ENCODE results near the gene P3H1. TPM values are rescaled to one million over a fixed set of nuclear protein-coding genes. Genes with fewer than 3 reads are reported as not detected.

P3H1 gene
- total RNA-seq, 1 experiment from 2014 or later: 84.8 TPM

DNA sequence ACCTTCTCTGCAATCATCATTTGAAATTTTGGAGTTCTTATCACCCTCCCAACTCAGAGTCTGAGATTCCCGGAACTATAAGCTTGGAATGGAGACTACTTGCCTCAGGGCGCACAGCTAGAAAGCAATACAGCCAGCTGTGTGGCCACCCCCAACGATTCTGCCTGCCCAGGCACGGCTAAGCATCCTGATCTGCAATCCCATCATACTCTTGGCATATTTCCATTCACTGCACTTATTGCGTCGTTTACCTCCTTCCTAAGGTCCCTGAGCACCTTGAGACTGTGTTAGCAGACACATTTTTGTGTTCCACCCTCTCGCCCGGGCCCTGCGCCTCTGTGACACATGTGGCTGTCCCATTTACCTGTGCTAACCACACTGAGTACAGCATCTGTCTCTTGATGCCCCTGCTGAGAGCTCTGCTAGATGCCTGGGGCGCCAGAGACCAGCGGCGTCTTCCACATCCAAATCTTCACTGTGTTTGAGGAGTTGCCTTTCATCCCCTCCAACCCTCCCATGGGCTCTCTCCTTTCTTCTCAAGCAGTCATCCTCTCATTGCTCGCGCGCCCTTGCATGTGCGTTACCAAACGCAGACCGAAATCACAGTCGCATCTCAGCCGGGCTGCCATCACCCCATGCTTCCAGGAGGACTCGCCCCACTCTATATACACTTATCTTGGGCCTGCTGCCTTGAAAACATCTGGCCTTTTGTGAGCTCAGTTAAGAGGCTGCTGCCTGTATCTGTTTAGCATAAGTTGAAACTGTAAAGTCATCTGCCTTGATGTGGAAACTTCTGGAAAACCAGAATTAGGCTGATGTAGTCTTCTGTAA lies 23.3 kb downstream of the P3H1 start:
- no peak overlapping the region for H3K4me3 ChIP-seq (ENCODE audit: low read depth in 2 of 2, low read length in 2 of 2)
- no peaks in the 10 kb centered on the region; the same call in 1 of the 2 replicates for H3K4me1 ChIP-seq (ENCODE audit: control insufficient read depth, insufficient read depth, low read length)
- ChIA-PET CTCF (interaction anchor here (0.5 kb wide), 1 partner anchor 66 kb away, joined by 3 read pairs; no protein-coding TSS in a partner anchor), POLR2A (no interaction called here)
- no peak overlapping the region for H3K27ac ChIP-seq (ENCODE audit: low read length)
- DNase-seq (ENCODE audit: low read depth, low spot score): no peak
- intact Hi-C loops (cut with micrococcal nuclease; ENCODE audit: unreplicated experiment): no loop called here
- H3K9me3 ChIP-seq (ENCODE audit: control insufficient read depth, insufficient read depth, low read depth, low read length): no peaks in the 10 kb centered on the region
- in situ Hi-C loops (cut with HindIII; ENCODE audit: low pct_unique_long_range_greater_than_20kb, low sequenced_read_pairs): no loop called here
- ATAC-seq: no peak
- TF ChIP-seq, protein P1, sequence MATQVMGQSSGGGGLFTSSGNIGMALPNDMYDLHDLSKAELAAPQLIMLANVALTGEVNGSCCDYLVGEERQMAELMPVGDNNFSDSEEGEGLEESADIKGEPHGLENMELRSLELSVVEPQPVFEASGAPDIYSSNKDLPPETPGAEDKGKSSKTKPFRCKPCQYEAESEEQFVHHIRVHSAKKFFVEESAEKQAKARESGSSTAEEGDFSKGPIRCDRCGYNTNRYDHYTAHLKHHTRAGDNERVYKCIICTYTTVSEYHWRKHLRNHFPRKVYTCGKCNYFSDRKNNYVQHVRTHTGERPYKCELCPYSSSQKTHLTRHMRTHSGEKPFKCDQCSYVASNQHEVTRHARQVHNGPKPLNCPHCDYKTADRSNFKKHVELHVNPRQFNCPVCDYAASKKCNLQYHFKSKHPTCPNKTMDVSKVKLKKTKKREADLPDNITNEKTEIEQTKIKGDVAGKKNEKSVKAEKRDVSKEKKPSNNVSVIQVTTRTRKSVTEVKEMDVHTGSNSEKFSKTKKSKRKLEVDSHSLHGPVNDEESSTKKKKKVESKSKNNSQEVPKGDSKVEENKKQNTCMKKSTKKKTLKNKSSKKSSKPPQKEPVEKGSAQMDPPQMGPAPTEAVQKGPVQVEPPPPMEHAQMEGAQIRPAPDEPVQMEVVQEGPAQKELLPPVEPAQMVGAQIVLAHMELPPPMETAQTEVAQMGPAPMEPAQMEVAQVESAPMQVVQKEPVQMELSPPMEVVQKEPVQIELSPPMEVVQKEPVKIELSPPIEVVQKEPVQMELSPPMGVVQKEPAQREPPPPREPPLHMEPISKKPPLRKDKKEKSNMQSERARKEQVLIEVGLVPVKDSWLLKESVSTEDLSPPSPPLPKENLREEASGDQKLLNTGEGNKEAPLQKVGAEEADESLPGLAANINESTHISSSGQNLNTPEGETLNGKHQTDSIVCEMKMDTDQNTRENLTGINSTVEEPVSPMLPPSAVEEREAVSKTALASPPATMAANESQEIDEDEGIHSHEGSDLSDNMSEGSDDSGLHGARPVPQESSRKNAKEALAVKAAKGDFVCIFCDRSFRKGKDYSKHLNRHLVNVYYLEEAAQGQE (IDR thresholded peaks at IDR 0.05; ENCODE audit: insufficient read depth in 1 of 2, low read depth in 2 of 2, low read length in 1 of 2): no peak
- TF ChIP-seq, protein P2, sequence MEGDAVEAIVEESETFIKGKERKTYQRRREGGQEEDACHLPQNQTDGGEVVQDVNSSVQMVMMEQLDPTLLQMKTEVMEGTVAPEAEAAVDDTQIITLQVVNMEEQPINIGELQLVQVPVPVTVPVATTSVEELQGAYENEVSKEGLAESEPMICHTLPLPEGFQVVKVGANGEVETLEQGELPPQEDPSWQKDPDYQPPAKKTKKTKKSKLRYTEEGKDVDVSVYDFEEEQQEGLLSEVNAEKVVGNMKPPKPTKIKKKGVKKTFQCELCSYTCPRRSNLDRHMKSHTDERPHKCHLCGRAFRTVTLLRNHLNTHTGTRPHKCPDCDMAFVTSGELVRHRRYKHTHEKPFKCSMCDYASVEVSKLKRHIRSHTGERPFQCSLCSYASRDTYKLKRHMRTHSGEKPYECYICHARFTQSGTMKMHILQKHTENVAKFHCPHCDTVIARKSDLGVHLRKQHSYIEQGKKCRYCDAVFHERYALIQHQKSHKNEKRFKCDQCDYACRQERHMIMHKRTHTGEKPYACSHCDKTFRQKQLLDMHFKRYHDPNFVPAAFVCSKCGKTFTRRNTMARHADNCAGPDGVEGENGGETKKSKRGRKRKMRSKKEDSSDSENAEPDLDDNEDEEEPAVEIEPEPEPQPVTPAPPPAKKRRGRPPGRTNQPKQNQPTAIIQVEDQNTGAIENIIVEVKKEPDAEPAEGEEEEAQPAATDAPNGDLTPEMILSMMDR (IDR thresholded peaks at IDR 0.05): no peak
- no peak for TF ChIP-seq TCF7L2 (IDR thresholded peaks at IDR 0.05; ENCODE audit: low read depth, low read length)
- no peak for TF ChIP-seq POLR2AphosphoS5 (IDR thresholded peaks at IDR 0.05; ENCODE audit: low read depth, low read length)
- no peak for TF ChIP-seq SIN3A (IDR thresholded peaks at IDR 0.05; ENCODE audit: borderline replicate concordance, insufficient read depth, low read depth, low read length)
- H3K27me3 ChIP-seq (ENCODE audit: control insufficient read depth, insufficient read depth, low read length): no peaks in the 10 kb centered on the region
- no peaks in the 10 kb centered on the region; the same call in 1 of the 2 replicates for H3K36me3 ChIP-seq (ENCODE audit: control insufficient read depth, insufficient read depth, low read length)
- no TSS peak for BruUV-seq (replicated peaks)

DNA sequence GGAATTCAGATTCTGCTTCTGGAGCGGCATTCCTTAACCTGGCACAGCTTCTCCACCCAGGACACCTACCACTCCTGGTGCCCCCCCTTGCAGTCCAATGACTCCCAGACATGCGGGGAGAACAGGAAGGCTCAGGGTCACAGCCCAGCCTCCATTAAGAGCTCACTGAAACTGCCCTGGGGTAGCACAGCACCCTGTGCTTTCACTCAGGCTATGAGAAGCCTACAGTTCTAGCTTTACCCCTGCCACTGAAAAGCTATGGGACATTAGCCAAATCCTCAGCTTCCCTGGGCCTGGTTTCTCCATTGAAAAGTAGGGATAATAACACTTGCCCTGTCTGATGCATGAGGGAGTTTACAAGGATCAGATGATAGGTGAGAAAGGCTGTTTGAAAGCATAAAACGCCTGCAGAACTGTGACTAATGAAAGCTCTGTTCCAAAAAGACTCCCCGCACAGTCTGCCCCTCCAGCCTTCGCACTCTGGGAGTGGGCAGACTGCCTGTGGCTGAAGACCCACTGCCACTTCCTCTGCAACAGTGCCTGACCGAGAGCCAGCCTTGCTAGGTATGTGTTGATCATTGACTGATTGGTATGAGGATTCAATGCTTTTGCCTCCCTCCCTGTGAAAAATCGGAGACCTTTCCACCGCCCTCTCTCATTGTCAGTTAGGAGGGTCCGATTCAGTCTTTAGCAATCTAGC lies 24.1 kb downstream of the P3H1 start:
- Histone ChIP-seq H3K27ac (ENCODE audit: low read length) (no peak overlapping the region), H3K27me3 (ENCODE audit: control insufficient read depth, insufficient read depth, low read length) (no peaks in the 10 kb centered on the region), H3K4me3 (ENCODE audit: low read depth in 2 of 2, low read length in 2 of 2) (no peak overlapping the region), H3K4me1 (ENCODE audit: control insufficient read depth, insufficient read depth, low read length) (no peaks in the 10 kb centered on the region; the same call in 1 of the 2 replicates), H3K36me3 (ENCODE audit: control insufficient read depth, insufficient read depth, low read length) (no peaks in the 10 kb centered on the region), H3K9me3 (ENCODE audit: control insufficient read depth, insufficient read depth, low read depth, low read length) (no peaks in the 10 kb centered on the region)
- DNase-seq (ENCODE audit: low read depth, low spot score) (no peak), ATAC-seq (no peak)
- BruUV-seq (replicated peaks): no TSS peak
- POLR2A ChIA-PET: interaction anchor here (0.5 kb wide), 1 partner anchor 147 kb away, joined by 6 read pairs; no protein-coding TSS in a partner anchor
- CTCF ChIA-PET: interaction anchor here (0.5 kb wide), 1 partner anchor 67 kb away, joined by 3 read pairs; no protein-coding TSS in a partner anchor
- TF ChIP-seq TCF7L2 (IDR thresholded peaks at IDR 0.05; ENCODE audit: low read depth, low read length) (no peak), POLR2AphosphoS5 (IDR thresholded peaks at IDR 0.05; ENCODE audit: low read depth, low read length) (no peak), SIN3A (IDR thresholded peaks at IDR 0.05; ENCODE audit: borderline replicate concordance, insufficient read depth, low read depth, low read length) (no peak)
- TF ChIP-seq, protein P2 (IDR thresholded peaks at IDR 0.05): no peak
- TF ChIP-seq, protein P1 (IDR thresholded peaks at IDR 0.05; ENCODE audit: insufficient read depth in 1 of 2, low read depth in 2 of 2, low read length in 1 of 2): no peak
- intact Hi-C loops (cut with micrococcal nuclease; ENCODE audit: unreplicated experiment) (no loop called here), in situ Hi-C loops (cut with HindIII; ENCODE audit: low pct_unique_long_range_greater_than_20kb, low sequenced_read_pairs) (no loop called here)
